Measurements from ENCODE around the gene SSX7.
"Not testable (repeated sequence)": the region's sequence is repeated elsewhere in the genome, so short reads cannot be mapped to it uniquely, and the experiment has no call there.

Gene SSX7, protein sequence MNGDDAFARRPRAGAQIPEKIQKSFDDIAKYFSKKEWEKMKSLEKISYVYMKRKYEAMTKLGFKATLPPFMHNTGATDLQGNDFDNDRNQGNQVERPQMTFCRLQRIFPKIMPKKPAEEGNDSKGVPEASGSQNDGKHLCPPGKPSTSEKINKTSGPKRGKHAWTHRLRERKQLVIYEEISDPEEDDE

DNA sequence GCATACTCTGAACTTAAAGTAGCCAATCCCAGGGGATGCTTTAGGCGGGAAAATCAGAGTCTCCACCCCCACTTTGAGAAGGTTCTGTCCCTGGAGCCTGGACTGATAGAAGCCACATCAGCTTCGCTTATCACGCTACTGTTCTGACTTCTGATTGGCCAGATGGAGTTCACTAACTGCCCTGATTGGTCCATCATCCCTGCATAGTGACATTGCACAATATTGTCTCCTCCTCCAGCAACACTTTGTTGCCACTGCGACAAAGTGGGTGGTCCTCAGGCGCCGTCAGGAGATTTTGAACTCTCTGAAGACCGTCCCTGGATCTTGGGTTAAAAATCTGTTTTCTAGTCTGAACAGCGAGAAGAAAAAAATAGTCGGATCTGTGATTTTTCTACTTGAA is at the start of gene SSX7:
Gene SSX7, minus strand, starts transcription at position 101 of the 400 bp plus-strand sequence. CDS start 1,428 bp downstream, outside the sequence.
- not testable (repeated sequence) for DNase-seq (ENCODE audit: low spot score)

DNA sequence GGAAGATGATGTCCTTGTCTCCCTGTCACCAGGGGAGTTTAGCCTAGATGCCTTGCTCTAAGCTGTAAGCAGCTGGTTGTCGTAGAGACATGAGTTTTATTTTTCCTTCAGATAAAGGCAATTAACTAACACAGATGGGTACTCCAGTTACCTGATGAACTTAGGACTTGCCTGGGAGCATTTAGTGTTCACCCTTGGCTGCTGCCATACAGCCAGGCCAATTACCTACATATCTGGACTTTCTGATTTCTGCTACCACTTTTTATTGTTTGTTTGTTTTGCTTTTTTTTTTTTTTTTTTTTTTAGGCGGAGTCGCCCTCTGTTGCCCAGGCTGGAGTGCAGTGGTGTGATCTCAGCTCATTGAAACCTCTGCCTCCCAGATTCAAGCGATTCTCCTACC is 37.3 kb upstream of the SSX7 start:
- DNase-seq (ENCODE audit: low spot score) = not testable (repeated sequence)

DNA sequence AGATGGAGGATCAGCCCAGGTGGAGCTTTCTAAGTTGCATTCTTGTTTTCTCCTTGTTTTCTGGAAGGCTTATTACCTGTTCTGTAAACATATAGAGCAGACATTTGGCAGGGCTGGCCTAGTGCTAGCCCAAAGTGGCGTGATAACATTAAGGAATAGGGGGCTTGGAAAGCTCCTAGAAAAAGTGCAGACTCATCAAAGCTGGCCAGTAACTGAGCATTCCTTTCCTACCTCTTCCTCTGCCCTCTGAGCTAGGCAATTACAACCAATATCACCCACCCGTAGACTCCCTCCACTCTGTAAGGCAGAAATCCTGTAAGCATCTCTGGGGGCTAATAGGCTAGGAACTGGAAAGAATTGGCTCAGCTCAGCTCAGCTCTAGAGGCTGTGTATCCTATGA is 7.5 kb upstream of the SSX7 start:
- DNase-seq (ENCODE audit: low spot score) = not testable (repeated sequence)

DNA sequence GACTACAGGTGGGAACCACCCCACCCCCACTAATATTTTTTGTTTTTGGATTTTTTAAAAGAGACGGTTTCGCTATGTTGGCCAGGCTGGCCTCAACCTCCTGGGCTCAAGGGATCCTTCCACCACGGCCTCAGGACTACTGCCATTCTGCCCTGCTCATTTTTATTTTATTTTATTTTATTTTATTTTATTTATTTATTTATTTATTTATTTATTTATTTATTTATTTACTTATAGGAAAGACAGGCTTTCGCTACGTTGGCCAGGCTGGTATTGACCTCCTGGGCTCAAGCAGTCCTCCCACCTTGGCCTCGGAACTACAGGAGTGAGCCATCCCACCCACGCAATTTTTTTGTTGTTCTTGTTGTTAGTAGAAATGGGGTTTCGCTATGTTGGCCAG is 775 bp upstream of the SSX7 start:
- not testable (repeated sequence) for DNase-seq (ENCODE audit: low spot score)

DNA sequence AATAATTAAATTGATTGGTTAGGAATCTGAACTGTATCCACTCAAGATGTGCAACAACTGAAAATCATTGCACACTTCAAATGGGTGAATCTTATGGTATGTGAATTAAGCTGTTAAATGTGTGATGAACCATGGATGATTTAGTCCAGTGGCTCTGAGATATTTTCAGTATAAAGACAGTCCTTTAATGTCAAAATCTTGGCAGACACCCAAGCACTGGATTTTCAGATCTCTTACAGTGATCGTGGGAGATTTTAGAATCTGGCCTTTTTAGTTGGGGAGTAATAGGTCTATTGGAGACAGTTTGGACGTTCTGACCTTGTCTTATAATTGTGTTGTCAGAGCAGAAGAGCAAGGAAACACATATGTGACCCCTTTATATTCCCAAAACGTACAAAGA is 4.0 kb downstream of the SSX7 start:
- not testable (repeated sequence) for DNase-seq (ENCODE audit: low spot score)

DNA sequence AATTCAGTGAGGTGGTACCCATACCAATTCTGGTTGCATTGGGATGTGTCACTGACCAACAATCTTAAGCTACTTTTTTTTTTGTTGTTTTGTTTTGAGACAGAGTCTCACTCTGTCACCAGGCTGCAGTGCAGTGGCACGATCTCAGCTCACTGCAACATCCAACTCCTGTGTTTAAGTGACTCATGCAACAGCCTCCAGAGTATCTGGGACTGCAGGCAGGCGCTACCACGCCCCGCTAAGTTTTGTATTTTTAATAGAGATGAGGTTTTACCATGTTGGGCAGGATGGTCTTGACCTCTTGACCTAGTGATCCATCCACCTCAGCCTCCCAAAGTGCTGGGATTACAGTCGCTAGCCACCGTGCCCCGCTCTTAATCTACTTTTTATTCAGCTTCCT is 5.7 kb downstream of the SSX7 start:
- not testable (repeated sequence) for DNase-seq (ENCODE audit: low spot score)

DNA sequence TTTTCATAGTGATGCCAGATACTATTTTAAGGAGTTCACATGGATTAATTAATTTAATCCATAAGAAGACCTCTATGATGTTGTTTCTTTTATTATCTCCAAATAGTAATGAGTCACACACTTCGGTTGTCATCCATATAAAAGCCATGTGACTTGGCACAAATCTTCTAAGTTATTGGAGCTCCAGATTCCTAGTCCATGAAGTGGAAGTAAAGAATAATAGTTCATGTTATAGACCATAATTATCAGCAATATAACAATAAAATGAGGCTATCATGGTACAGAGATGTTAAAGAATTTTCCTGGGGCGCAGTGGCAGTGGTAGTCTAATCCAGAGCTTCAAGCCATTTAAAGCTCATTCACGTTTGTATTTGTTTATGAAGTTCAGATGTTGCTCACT is 26.2 kb downstream of the SSX7 start:
- DNase-seq (ENCODE audit: low spot score) = not testable (repeated sequence)

DNA sequence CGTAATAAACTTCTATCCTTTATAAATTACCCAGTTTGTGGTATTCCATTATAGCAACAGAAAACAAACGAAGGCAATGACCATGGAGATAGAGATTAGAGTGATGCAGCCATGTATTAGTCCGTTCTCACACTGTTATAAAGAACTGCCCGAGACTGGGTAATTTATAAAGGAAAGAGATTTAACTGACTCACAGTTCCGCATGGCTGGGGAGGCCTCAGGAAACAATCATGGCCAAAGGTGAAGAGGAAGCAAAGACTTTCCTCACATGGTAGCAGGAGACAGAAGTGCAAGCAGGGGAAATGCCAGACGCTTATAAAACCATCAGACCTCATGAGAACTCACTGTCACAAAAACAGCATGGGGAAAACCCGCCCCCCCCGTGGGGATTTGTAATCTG is 34.0 kb downstream of the SSX7 start:
- not testable (repeated sequence) for DNase-seq (ENCODE audit: low spot score)

DNA sequence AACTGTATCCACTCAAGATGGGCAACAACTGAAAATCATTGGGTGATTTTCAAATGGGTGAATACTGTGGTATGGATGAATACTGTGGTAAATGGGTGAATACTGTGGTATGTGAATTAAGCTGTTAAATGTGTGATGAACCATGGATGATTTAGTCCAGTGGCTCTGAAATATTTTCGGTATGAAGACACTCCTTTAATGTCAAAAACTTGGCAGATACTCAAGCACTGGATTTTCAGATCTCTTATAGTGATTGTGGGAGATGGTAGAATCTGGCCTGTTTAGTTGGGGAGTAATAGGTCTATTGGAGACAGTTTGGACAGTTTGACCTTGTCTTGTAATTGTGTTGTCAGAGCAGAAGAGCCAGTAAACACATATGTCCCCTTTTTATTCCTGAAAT is 45.7 kb downstream of the SSX7 start:
- no peak for DNase-seq (ENCODE audit: low spot score)

DNA sequence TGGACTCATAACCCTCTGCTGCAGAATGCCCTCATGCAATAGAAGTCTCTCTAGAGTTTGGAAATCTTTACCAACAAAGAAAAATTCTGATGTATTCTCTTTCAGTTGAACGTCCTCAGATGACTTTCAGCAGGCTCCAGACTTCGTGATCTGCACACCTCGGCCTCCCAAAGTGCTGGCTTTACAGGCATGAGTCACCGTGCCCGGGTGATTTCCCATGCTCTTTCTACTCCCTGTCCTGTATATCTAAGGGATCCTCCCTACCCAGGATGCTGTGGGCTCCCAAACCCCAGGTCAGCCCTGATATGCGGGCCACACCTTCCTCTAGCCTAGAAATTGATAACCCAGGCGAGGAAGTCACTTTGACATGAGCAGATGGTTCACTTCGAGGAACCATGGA is 51.5 kb downstream of the SSX7 start:
- not testable (repeated sequence) for DNase-seq (ENCODE audit: low spot score)

DNA sequence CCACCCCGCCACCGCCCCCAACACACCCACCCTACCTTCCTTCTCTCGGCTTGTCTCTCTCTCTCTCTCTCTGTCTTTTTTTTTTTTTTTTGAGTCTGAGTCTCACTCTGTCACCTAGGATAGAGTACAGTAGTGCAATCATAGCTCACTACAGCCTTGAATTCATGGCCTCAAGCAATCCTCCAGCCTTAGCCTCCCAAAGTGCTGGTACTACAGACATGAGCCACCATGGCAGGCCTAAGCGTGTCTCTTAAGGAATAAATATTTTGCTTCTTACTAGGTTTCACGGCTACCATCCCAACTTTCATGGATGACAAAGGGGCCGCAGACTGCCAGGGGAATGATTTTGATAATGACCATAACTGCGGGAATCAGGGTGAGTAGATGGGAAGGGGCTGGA is 55.8 kb downstream of the SSX7 start:
- no peak for DNase-seq (ENCODE audit: low spot score)

DNA sequence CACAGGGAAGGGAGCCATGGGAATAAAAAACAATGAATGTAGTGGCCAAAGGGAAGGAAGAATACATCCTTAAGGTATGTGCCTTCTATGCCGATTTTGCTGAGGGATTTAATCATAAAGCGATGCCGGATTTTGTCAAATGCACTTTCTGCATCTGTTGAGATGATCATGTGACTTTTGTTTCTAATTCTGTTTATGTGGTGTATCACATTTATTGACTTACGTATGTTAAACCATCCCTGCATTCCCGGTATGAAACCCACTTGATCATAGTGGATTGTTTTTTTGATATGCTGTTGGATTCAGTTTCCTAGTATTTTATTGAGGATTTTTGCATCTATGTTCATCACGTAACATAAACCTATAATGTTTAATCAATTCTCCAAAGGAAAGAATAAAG is 60.0 kb downstream of the SSX7 start:
- DNase-seq (ENCODE audit: low spot score) = no peak

All from RKO (cell line).